Hindlimb muscle (tissue), 1 donor: Measurements from ENCODE around the gene THSD7A. TPM values are rescaled to one million over a fixed set of nuclear protein-coding genes. Genes with fewer than 3 reads are reported as not detected.

Experiments used
- DNase-seq: peaks from one replicate; pipeline ENCODE4 v3.0.0-alpha.2; 2013
- polyA plus RNA-seq: library from polyadenylated mRNA; unstranded; fragments of 120-200 nt; gene quantifications from one replicate; pipeline ENCODE4 v1.2.1, GENCODE V29; 2013; ENCODE audit not compliant: insufficient read length

Gene THSD7A
- polyA plus RNA-seq, 1 donor: 3.8 TPM

GRCh38 chr7:11331128-11332102 is 500.6 kb downstream of the THSD7A start:
- DNase-seq: no peak

GRCh38 chr7:11330717-11331116 is 501.3 kb downstream of the THSD7A start:
- no peak for DNase-seq

GRCh38 chr7:11330208-11330607 is 501.8 kb downstream of the THSD7A start:
- no peak for DNase-seq

DNA sequence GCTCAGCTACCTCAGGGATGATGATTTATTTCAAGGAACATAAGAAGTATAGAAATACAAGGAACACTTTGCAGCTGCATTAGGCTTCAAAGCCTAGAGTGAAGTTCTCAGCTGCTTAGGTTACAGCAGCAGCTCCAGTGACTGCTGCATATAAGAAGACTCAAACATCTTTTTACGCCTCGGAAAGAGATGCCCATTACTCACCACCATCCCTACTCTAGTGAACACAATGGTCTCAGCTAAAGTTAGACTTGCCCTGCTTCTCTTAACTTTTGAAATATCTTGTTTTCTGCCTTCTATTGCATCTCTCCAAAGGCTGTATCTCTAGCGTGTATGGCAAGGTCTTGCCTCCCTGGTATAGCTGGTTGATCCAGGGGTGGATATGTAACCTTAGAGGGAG is 502.4 kb downstream of the THSD7A start:
- DNase-seq: no peak

- DNase-seq: no peak
Observed at GRCh38 chr7:11328309-11328708, 503.7 kb downstream of the THSD7A start.

- DNase-seq: no peak
Observed at GRCh38 chr7:11327633-11328032, 504.4 kb downstream of the THSD7A start.
